Prostate gland (tissue), 2 donors: ENCODE data around the gene ADARB1. TPM values are rescaled to one million over a fixed set of nuclear protein-coding genes. Genes with fewer than 3 reads are reported as not detected.
"Not testable (repeated sequence)": the region's sequence is repeated elsewhere in the genome, so short reads cannot be mapped to it uniquely, and the experiment has no call there.

Source experiments
- DNase-seq: peaks from one replicate; pipeline ENCODE4 v3.0.0-alpha.2; 2019; ENCODE audit warnings: low spot score
- H3K27ac ChIP-seq, 2 donors: fragments of 200-600 bp; sonication (generic); 2 replicates each; pipeline ENCODE4 v1.5.1; 2017 to 2019
- H3K27me3 ChIP-seq: fragments of 200-600 bp; sonication (generic); replicated peaks from 2 replicates; pipeline ENCODE4 v1.5.1; 2019; ENCODE audit not compliant: insufficient read depth
- H3K36me3 ChIP-seq, 2 donors: fragments of 200-600 bp; sonication (generic); 1 replicate in 1 of 2; 2 replicates in 1 of 2; pipeline versions ENCODE4 v1.5.1 to v1.8.1; 2017 to 2019
- H3K4me1 ChIP-seq: fragments of 200-600 bp; sonication (generic); replicated peaks from 2 replicates; pipeline ENCODE4 v1.5.1; 2019
- H3K4me3 ChIP-seq, 2 donors: fragments of 200-600 bp; sonication (generic); 2 replicates each; pipeline ENCODE4 v1.5.1; 2017 to 2019
- H3K9me3 ChIP-seq: fragments of 200-600 bp; sonication (generic); 2 replicates; pipeline ENCODE4 v1.5.1; 2017
- CTCF ChIP-seq, 4 experiments: fragments of 200-600 bp in 2 of 4; fragments of 450-650 bp in 2 of 4; sonication (generic) in 2 of 4; IDR thresholded peaks; 1 replicate in 3 of 4; 2 replicates in 1 of 4; pipeline ENCODE4 v1.5.1; 2016 to 2019; ENCODE audit warnings: antibody characterized with exemption in 4 of 4, mild to moderate bottlenecking in 2 of 4, moderate library complexity in 2 of 4
- POLR2A ChIP-seq: fragments of 450-650 bp; IDR thresholded peaks from one replicate; pipeline ENCODE4 v1.6.1; 2016; ENCODE audit warnings: antibody characterized with exemption, mild to moderate bottlenecking
- POLR2AphosphoS5 ChIP-seq: sonication (generic); formaldehyde crosslinking; IDR thresholded peaks from one replicate; pipeline ENCODE4 v1.6.1; 2017; ENCODE audit warnings: antibody characterized with exemption
- WGBS: methylation state at CpG from one replicate; pipeline ENCODE4 v1.1.5; 2018; 5-methylcytosine and 5-hydroxymethylcytosine counted together
- intact Hi-C: fragments of 100-400 bp; cut with DNase I; formaldehyde crosslinking; loops from one replicate; pipeline ENCODE4 v1.14.2; 2022
- total RNA-seq, 2 donors: library from RNA; depleted of rRNA; stranded (reverse); fragments of >200 nt; gene quantifications; one replicate each; pipeline ENCODE4 v1.1.0, GENCODE V29; 2016

Gene ADARB1
- total RNA-seq, 2 donors from 2014 or later, result 21.0 to 30.9 TPM

DNA sequence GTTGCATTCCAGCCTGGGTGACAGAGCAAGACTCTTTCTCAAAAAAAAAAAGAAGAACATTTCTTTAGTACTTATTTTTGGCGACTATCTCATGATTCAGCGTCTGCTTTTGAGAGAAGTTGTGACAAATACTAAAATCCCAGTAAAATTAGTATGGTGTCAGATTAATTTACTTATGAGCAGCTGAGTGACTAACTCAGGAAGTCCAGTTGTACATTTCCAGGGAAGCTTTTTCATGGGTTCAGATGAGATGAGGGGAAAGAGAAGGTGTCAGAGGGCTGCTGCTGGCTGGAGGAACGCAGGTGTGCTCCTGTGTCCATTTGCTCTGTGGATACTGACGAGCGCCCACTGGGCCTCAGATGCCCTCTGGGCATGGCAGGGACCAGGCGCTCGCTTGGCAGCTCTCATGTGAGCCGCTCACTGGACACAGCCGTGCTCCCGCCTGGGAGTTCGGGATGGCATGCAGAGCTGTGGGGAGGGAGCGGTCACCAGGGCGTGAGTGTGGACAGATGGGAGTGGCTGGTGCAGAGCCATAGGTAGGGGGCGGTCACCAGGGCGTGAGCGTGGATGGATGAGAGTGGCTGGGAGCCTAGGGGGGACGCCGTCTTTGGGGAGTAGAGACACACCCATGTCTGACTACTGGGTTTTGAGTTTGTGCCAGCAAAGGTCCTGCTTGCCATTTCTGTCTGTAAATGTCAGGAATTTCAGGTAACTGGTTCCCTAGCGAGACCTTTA is 55.0 kb downstream of the ADARB1 start:
- Histone ChIP-seq H3K9me3 (no peaks in the 10 kb centered on the region), H3K4me1 (peaks cover 4% of the 10 kb centered on the region), H3K4me3 (no peak overlapping the region), H3K27me3 (no peaks in the 10 kb centered on the region), H3K27ac (peak overlapping the region in 1 of 2 donors; percentile 58), H3K36me3 (no peaks in the 10 kb centered on the region)
- WGBS, result 83% methylated on average over 19 of the region's 19 CpGs
- DNase-seq, result no peak
- intact Hi-C loops, result no loop called here
- TF ChIP-seq CTCF (IDR thresholded peaks at IDR 0.05) (no peak), POLR2AphosphoS5 (no peak), POLR2A (no peak)

DNA sequence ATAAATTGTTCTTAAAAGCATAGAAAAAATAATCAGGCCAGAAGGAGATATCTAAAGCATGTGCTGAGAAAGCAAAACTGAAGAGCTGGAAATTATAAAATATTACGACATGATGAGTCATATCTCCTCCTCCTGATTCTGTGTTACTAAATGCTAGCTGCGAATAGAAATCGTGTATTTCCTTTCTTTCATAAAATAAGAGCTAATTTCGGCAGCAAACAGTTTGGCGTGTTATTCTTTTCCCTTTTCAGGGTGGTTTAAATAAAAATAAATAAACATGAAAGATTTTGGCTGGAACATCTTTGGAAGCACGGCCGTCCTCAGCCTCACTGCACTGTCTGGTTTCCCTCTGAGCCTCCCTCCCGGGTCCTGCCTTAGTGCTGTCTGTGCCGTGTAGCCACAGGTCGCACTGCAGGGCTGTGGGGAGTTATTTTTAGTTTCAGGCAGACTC is 56.0 kb downstream of the ADARB1 start:
- intact Hi-C loops, result loop anchor here (5.0 kb wide), 1 partner anchor 138 kb away; no protein-coding TSS in a partner anchor
- Histone ChIP-seq H3K4me1 (peaks cover 4% of the 10 kb centered on the region), H3K9me3 (no peaks in the 10 kb centered on the region), H3K27ac (peak overlapping the region; percentile 41 to 58), H3K4me3 (no peak overlapping the region), H3K36me3 (no peaks in the 10 kb centered on the region), H3K27me3 (no peaks in the 10 kb centered on the region)
- TF ChIP-seq CTCF (IDR thresholded peaks at IDR 0.05), result no peak
- TF ChIP-seq POLR2AphosphoS5, result peak; percentile 38
- TF ChIP-seq POLR2A, result no peak
- WGBS, result 40% methylated on average over 10 of the region's 10 CpGs
- DNase-seq, result no peak

DNA sequence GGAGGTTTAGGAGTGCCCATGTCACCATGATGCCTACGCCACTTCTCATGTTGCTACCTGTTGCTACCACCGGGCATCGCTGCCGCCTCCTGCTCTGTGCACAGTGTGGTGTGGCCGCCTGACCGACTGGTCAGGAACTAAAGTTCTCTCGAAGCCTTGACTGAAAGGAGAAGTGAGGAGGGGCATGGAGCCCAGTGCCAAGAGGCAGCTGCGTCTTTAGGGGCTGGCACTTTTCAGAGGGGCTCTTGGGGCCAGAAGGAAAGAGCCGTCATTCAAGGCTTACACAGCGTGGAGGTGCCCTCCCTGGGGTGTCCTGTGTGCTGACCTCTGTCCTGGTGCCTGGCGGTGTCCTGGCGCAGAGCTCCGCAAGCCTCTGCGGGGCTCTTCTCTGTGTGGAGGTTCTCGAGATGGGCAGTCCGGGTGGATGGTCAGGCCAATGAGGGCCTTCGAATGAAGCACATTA is 57.2 kb downstream of the ADARB1 start:
- WGBS, result 89% methylated on average over 17 of the region's 17 CpGs
- Histone ChIP-seq H3K36me3 (no peaks in the 10 kb centered on the region), H3K4me3 (no peak overlapping the region), H3K27me3 (no peaks in the 10 kb centered on the region), H3K9me3 (no peaks in the 10 kb centered on the region), H3K27ac (no peak overlapping the region), H3K4me1 (peaks cover 4% of the 10 kb centered on the region)
- TF ChIP-seq POLR2AphosphoS5 (no peak), POLR2A (no peak), CTCF (IDR thresholded peaks at IDR 0.05) (no peak)
- intact Hi-C loops, result loop anchor here (5.0 kb wide), 1 partner anchor 139 kb away; no protein-coding TSS in a partner anchor
- DNase-seq, result no peak

DNA sequence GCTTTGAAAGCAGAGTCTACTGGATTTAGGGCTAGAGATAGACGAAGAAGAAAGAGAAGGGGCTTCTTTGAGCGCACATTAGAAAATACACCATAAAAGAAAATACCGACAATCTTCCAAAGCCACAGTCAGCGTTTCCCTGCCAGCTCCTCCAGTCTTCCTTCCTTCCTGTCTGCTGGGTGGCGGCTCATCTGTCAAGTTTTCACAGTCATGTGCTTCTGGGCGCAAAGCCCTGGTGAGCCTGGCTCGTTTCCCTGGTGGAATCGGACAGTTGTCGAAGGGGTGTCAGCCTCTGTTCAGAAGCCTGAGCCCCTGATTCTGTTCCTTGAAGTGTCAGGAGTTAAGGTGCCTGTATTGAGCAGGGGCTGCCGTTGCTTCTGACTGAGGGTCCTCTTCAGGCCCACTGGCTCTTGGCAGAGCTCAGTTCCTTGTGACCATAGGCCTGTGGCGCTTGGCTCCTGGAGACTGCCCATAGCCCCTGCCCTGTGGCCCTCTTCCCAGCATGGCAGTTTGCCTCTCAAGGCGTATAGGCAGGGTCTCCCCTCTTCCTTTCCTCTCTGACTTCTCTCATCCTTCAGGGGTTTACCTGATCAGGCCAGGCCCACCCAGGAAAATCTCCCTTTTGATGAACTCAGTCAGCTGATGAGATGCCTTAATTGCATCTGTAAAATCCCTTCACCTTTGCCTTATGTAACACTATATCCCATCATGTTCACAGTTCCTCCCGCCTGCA is 58.6 kb downstream of the ADARB1 start:
- H3K4me3 ChIP-seq, result no peak overlapping the region
- no peaks in the 10 kb centered on the region for H3K27me3 ChIP-seq
- no peak overlapping the region for H3K27ac ChIP-seq
- intact Hi-C loops, result loop anchor here (5.0 kb wide), 1 partner anchor 141 kb away; no protein-coding TSS in a partner anchor
- peaks cover 4% of the 10 kb centered on the region for H3K4me1 ChIP-seq
- WGBS, result 62% methylated on average over 13 of the region's 13 CpGs
- peak; percentile 33 for DNase-seq
- TF ChIP-seq CTCF (IDR thresholded peaks at IDR 0.05), result no peak
- no peak for TF ChIP-seq POLR2AphosphoS5
- TF ChIP-seq POLR2A, result no peak
- H3K36me3 ChIP-seq, result no peaks in the 10 kb centered on the region
- no peaks in the 10 kb centered on the region for H3K9me3 ChIP-seq

GRCh38 chr21:45133574-45134278 is 59.3 kb downstream of the ADARB1 start:
- H3K4me3 ChIP-seq, H3K27me3 ChIP-seq, H3K27ac ChIP-seq, DNase-seq, H3K36me3 ChIP-seq, H3K4me1 ChIP-seq, H3K9me3 ChIP-seq: not testable (repeated sequence)
- intact Hi-C loops, result loop anchor here (5.0 kb wide), 1 partner anchor 141 kb away; no protein-coding TSS in a partner anchor
- 95% methylated on average over 54 of the region's 60 CpGs for WGBS
